GM20000 (cell line): ENCODE results near the gene STEAP1B.

Source experiments
- DNase-seq: peaks from one replicate; pipeline ENCODE4 v3.0.0; 2012; ENCODE audit warnings: low spot score
- CTCF ChIP-seq: IDR thresholded peaks from 2 replicates; pipeline ENCODE4 v1.5.1; 2012; ENCODE audit warnings: mild to moderate bottlenecking, control low read depth; ENCODE audit errors: extremely low read depth, missing control alignments

STEAP1B gene

GRCh38 chr7:22499888-22500689, at the start of gene STEAP1B:
Gene STEAP1B (minus strand): TSS chr7:22500188. CDS start chr7:22494855, 5,333 bp downstream.
- peak; percentile 88 for TF ChIP-seq CTCF
- DNase-seq, result peak; percentile 79

- DNase-seq, result no peak
- no peak for TF ChIP-seq CTCF
Observed at GRCh38 chr7:22549051-22549450, 49.1 kb upstream of the STEAP1B start.

GRCh38 chr7:22548313-22548712, 48.3 kb upstream of the STEAP1B start:
- no peak for TF ChIP-seq CTCF
- no peak for DNase-seq

GRCh38 chr7:22546769-22547168, 46.8 kb upstream of the STEAP1B start:
- no peak for TF ChIP-seq CTCF
- no peak for DNase-seq

GRCh38 chr7:22545529-22545928, 45.5 kb upstream of the STEAP1B start:
- no peak for TF ChIP-seq CTCF
- DNase-seq, result no peak

GRCh38 chr7:22544245-22544644, 44.3 kb upstream of the STEAP1B start:
- TF ChIP-seq CTCF, result no peak
- DNase-seq, result no peak

- DNase-seq, result no peak
- TF ChIP-seq CTCF, result no peak
Observed at GRCh38 chr7:22543169-22543568, 43.2 kb upstream of the STEAP1B start.
